Activated CD8-positive, alpha-beta memory T cell treated with anti-CD3 and anti-CD28 coated beads for 1 hour (primary cell): ENCODE data around the gene VSTM4.

ENCODE experiments used
- DNase-seq, 2 donors: peaks; one replicate each; pipeline ENCODE4 v3.0.0-alpha.2; 2020; ENCODE audit warnings: low read depth in 1 of 2; ENCODE audit errors: extremely low read depth in 1 of 2

VSTM4 gene

DNA sequence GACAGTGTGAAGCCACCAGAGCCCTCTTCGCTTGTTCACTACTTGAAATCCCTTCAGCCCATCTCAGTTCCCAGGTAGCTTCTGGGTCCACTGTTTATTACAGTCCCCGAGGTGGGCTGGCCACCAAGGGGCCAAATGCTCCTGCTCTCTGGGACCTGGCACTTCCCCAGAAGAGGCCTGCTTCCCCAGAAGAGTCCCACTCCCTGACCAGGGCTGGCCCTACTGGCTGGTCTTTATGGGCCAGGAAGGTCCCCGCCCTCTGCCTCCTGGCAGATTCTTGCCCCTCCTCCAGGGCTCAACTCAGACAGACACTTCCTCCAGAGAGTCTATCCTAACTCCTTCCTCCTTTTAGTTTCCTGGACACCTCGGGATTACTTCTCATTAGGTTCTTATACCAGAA is 105.0 kb downstream of the VSTM4 start:
- no peak for DNase-seq

DNA sequence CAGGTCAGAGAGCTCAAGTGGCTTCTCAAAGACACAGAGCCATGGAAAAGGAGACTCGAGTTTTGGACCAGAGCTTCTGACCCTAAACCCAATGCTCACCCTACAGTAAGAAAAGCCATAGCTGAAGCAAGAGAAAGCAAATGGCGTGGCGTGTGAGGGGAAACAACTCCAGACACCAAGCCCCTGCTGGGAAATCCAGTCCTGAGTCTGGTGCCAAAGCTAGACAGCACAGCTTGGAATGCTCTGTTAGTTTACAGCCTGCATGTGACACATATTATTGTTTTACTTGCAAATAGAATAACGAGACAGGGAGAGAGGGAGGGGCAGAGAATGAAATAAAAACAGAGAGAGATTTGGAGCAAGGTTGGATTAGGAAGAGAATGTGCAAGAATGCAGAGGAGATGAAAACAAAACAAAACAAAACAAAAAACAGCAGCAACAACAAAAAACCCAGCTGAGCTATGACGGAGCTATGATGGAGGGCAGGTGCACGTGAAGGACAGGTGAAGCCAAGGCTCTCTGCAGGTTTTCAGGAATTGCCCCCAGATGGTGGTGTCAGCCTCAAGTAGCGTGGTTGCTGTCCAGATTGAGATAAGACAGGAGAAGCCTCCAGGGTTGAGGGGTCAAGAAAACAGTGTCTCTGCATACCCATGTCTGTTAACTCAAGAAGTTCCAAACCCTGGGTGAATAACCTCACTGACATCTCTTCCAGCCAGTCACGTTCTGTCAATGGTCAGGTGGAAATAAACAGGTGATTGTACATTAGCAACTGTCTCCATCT is 105.9 kb downstream of the VSTM4 start:
- DNase-seq: no peak

GRCh38 chr10:49008505-49009198 is 106.7 kb downstream of the VSTM4 start:
- no peak for DNase-seq

DNA sequence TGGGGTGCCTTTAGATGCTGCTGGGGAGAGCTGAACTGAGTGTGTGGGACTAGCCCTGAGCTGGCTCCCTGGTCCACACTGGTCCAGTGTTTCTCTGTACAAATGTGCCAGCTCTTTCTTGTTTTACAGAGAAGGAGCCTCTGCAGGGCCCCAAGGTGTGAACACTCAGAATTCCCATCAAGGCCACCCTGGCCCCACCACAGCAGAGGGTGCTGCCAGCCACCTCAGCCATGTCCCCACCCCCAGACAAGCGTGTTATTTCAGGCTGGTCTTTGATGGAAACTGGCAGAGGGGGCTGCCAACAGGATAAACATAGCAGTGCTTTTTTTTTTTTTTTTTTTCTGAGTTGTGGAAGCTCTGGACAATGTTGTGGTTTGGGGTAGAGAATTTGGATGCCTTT is 107.2 kb downstream of the VSTM4 start:
- DNase-seq: no peak

- no peak for DNase-seq
Observed at GRCh38 chr10:49007129-49007528, 108.2 kb downstream of the VSTM4 start.

DNA sequence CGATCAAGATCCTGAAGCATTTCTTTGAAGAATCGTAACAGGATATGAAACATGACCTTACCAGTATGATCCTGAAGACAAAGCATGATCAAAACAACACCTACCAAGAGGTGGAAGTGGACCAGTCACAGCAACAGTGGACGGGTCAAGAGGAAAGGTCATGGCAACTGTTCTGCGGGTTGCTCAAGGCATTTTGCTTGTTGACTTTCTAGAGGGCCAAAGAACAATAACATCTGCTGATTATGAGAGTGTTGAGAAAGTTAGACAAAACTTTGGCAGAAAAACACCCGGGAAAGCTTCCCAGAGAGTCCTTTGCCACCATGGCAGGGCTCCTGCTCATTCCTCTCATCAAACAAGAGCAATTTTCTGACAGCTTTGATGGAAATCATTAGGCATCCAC is 110.1 kb downstream of the VSTM4 start:
- DNase-seq: no peak

GRCh38 chr10:49001870-49002672 is 113.3 kb downstream of the VSTM4 start:
- DNase-seq: no peak

DNA sequence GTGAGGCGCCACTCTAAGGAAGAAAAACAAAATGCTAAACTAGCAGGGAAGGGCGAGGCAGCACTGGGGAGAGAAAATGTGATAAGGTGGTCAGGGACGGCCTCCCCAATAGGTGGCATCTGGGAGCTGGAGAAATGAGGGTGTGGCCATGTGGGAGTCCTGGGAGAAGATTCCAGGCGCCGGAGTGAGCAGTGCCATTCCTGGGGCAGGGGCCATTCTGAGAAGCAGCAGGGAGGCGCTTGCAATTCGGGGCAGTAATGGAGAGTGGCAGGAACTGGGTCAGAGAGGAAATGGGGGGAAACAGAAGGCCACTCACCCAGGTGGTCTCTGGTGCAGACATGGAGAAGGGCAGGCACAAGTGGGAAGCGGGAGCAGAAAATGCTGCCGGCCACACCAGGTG is 113.9 kb downstream of the VSTM4 start:
- DNase-seq: no peak

DNA sequence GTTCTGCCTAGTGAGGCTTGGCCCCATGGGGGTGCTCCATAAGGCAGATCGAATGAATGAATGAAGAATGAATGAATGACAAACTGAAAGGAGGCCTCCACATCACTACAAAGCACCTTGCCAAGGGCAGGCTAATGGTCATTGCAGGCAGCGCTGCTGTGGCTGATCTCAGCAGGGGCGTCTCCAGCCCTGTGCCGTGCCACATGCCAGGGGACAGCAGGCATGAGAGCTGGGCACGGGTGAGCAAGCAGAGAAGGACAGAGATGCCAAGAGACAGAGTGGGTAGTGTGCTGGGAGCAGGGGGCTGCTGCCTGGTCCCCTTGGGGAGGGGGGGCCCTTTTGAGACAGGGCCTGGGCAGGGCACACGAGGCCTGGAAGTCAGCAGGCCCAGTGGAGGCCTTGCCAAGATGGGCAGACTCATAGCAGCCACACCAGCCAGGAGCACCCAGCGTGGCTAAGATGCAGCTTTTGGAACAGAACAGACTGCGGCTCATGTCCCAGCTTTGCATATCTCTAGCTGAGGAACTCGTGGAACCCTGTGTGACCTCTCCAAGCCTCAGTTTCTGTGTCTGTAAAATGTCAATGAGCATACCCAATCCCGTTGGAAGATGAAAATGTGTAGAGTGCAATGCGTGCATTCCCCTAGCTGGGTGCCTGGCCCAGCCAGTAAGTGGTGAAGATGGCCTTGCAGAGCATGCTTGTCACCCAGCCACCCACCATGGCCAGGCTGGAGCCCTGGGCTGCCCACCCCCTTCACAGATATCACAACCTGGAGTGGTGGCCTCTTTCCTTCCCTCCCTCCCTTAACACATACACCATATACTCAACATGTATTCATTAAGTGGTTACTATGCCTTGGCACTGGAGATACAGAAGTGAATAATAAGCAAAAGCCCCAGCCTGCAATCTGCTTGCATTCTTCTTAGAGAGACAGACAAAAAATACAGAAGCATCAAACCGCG is 114.6 kb downstream of the VSTM4 start:
- no peak for DNase-seq

- no peak for DNase-seq
Observed at GRCh38 chr10:48999346-48999745, 116.0 kb downstream of the VSTM4 start.

DNA sequence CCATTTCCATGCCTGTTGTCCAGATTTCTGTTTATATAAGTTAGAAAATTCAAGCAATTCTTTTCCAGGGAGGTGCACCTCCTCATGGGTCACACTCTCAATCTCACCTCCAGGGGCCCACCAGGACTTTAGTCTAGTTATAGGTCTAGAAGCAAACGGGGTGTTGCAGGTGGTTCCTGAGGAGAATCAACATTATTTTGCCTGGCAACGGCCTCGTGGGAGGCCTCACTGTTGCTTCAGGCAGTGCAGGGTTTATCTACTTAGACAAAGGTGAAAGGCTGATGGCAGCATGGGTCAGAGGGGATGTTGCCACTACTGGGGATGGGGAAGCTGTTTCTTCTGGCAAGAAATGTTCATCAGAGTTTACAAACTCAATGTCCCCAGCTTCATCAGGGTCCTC is 119.0 kb downstream of the VSTM4 start:
- DNase-seq: no peak

- no peak for DNase-seq
Observed at GRCh38 chr10:48993627-48994026, 121.7 kb downstream of the VSTM4 start.

DNA sequence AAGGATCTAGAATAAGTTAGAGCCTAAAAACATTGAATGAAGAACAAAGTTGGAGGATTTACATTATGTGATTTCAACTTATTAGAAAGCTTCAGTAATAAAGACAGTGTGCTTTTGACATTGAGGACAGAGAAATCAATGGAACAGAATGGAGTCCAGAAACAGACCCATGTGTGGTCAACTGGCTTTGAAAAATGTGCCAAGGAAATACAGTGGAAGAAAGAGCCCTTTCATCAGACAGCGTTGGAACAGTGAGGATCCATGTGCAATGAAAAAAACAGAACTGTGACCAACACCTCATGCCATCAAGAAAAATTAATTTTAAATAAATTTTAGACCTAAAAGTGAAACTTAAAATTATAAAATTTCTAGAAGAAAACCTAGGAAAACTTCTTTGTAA is 125.1 kb downstream of the VSTM4 start:
- DNase-seq: no peak

DNA sequence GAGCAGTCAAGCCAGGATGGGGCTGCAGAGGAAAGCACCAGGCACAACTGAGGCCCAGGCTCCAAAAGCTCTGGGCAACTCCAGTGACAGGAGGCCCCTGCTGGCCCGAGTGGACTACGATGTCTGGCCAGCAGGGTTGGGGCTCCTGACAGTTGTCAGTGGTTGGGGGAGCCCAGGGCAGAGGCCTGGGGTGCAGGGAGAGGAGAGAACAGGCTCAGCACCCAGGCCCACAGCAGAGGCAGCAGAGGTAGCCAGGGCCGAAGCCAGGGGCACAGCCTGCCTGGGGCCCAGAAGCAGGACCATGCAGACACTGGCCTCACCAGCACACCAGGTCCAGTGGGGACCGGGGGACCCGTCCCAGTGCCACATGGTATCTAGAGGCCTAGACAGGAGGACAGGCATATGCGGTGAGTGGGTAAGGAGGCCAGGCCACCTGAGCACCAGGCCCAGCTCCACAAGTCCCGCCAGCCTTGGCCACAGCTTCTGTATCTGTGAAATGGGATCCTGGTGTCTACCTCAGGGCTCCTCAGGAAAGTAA is 129.6 kb downstream of the VSTM4 start:
- DNase-seq: no peak

- no peak for DNase-seq
Observed at GRCh38 chr10:48983648-48984351, 131.5 kb downstream of the VSTM4 start.

DNA sequence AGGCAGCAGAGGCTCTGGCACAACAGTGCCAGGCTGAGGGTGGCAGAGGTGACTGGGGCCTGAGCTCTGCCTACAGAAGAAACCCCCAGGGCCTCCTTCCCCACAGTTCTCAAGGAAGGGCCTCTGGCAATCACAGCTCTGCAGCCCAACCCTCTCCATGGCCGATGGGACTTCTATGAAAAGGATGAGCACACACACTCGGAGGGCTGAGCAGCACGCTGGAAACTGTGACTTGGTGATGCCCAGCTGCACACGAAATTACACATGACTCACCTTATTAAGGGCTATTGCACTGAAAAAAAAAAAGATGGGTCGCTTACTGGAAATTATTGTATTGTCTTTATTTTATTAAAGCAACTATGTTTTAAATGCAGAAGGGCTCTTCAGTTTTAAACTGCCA is 132.7 kb downstream of the VSTM4 start:
- DNase-seq: no peak

DNA sequence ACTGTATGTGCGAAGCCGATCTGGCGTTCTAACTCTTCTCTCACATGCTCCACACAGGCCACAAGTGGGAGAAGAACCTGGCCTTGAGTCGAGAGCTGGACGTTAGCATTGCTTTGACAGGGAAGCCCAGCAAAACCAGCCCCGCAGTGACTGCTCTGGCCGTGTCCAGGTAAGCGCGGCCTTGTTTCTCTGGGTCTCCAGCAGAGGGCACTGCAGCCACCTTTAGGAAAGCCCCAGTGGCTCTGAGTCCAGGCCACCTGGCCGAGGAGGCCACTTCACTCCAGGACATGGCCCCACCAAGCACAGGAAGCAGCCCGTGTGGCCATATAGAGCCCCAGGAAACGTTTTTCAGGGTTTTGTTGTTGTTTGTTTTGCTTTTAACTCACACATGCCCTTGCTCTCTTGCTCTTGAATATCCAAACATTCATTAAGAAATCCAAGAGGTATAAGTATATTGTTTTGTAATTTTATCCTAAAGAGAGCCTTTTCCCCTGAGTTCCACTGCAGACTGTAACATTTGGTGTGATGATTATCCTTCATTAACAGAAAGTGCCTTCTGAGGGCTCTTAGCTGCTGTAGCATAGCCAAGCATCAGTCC is 133.9 kb downstream of the VSTM4 start:
- DNase-seq: peak in 1 of 2 donors; percentile 19

GRCh38 chr10:48978318-48978717 is 137.0 kb downstream of the VSTM4 start:
- no peak for DNase-seq

DNA sequence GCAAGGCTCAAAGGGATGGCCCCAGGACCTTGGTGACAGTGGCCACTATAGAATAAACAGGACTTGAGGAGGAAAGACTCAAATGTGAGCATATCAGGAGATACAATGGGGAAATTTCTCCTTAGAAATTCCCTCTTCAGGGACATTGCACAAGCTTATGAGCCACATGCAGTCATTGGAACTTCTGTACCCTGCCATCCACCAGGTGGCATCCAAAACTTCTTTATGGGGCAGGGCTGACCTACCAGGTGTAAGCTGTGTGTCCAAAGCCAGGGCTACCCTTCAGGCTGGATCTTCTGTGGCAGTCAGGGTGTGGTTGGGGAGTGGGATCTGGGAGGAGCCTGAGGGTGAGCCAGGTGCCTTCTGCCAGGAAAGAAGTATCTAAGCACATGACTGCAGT is 139.1 kb downstream of the VSTM4 start:
- no peak for DNase-seq
